Gastrocnemius medialis (tissue), 4 donors: Measurements from ENCODE around the gene ZNF277. TPM values are rescaled to one million over a fixed set of nuclear protein-coding genes. Genes with fewer than 3 reads are reported as not detected.

Experiments used
- ATAC-seq, 2 donors: fragments of 150-250 bp; one replicate each; pipeline ENCODE4 v1.9.1; 2016
- DNase-seq, 2 donors: peaks; one replicate each; pipeline ENCODE4 v3.0.0-alpha.2; 2019
- H3K27ac ChIP-seq, 4 donors: fragments of 200-600 bp; sonication (generic); 1 replicate in 1 of 4; 2 replicates in 3 of 4; pipeline ENCODE4 v1.5.1; 2016 to 2018; ENCODE audit warnings: mild to moderate bottlenecking in 2 of 4, moderate library complexity in 1 of 4
- H3K27me3 ChIP-seq, 3 donors: fragments of 200-600 bp; sonication (generic) in 2 of 3; 1 replicate in 1 of 3; 2 replicates in 2 of 3; pipeline versions ENCODE4 v1.5.1 to v1.6.0; 2016 to 2019; ENCODE audit warnings: mild to moderate bottlenecking in 1 of 3, moderate library complexity in 1 of 3
- H3K36me3 ChIP-seq, 2 donors: fragments of 200-600 bp; sonication (generic) in 1 of 2; one replicate each; pipeline ENCODE4 v1.5.1; 2017 to 2018
- H3K4me1 ChIP-seq, 2 donors: fragments of 200-600 bp; sonication (generic) in 1 of 2; one replicate each; pipeline ENCODE4 v1.5.1; 2016 to 2017; ENCODE audit warnings: mild to moderate bottlenecking in 2 of 2
- H3K4me3 ChIP-seq, 4 donors: fragments of 200-600 bp; sonication (generic) in 3 of 4; 1 replicate in 1 of 4; 2 replicates in 3 of 4; pipeline ENCODE4 v1.5.1; 2016 to 2019; ENCODE audit warnings: mild to moderate bottlenecking in 2 of 4
- H3K9me3 ChIP-seq, 3 donors: fragments of 200-600 bp; sonication (generic) in 2 of 3; 1 replicate in 1 of 3; 2 replicates in 2 of 3; pipeline ENCODE4 v1.5.1; 2016 to 2019
- CTCF ChIP-seq, 5 experiments: fragments of 450-650 bp in 3 of 5; fragments of 200-600 bp in 2 of 5; sonication (generic) in 2 of 5; IDR thresholded peaks in 4 of 5; conservative IDR thresholded peaks in 1 of 5; 1 replicate in 4 of 5; 2 replicates in 1 of 5; pipeline ENCODE4 v1.5.1; 2016 to 2019; ENCODE audit warnings: antibody characterized with exemption in 5 of 5, mild to moderate bottlenecking in 3 of 5, moderate library complexity in 3 of 5
- POLR2A ChIP-seq, 2 donors: fragments of 450-650 bp; IDR thresholded peaks; one replicate each; pipeline ENCODE4 v1.6.1; 2017; ENCODE audit warnings: antibody characterized with exemption in 2 of 2, mild to moderate bottlenecking in 2 of 2, moderate library complexity in 2 of 2
- in situ Hi-C, 4 donors: fragments of 200-750 bp; cut with MboI; loops; one replicate each; pipeline versions ENCODE4 v1.15.0 to v1.8.0; 2017; ENCODE audit warnings: low sequenced_read_pairs in 4 of 4
- intact Hi-C: fragments of 100-400 bp; cut with DNase I; formaldehyde crosslinking; loops from one replicate; pipeline ENCODE4 v1.15.1; 2023; ENCODE audit warnings: low total_unique reads
- total RNA-seq, 4 donors: library from RNA; depleted of rRNA; stranded (reverse); fragments of >200 nt; gene quantifications; one replicate each; pipeline versions ENCODE4 v1.1.0 to v1.2.3, GENCODE V29; 2016

ZNF277 gene
- total RNA-seq, 4 donors from 2014 or later = 12.2 to 16.5 (median 15.0) TPM

- H3K4me1 ChIP-seq = no peaks in the 10 kb centered on the region
- in situ Hi-C loops (no loop called here), intact Hi-C loops (no loop called here)
- H3K27ac ChIP-seq = no peak overlapping the region
- no peaks in the 10 kb centered on the region for H3K9me3 ChIP-seq
- no peaks in the 10 kb centered on the region for H3K27me3 ChIP-seq
- H3K4me3 ChIP-seq = no peak overlapping the region
- DNase-seq (no peak), ATAC-seq (no peak)
- no peak for TF ChIP-seq POLR2A (IDR thresholded peaks at IDR 0.05)
- no peak for TF ChIP-seq CTCF (IDR thresholded peaks at IDR 0.05 in 4 of 5, conservative IDR thresholded peaks at IDR 0.05 in 1 of 5)
- no peaks in the 10 kb centered on the region for H3K36me3 ChIP-seq
Observed at GRCh38 chr7:112350585-112350984, 144.1 kb downstream of the ZNF277 start.

- intact Hi-C loops = no loop called here
- Histone ChIP-seq H3K4me1 (peaks cover 0 to 5% of the 10 kb centered on the region in 2 donors), H3K4me3 (no peak overlapping the region), H3K27ac (no peak overlapping the region), H3K27me3 (no peaks in the 10 kb centered on the region), H3K9me3 (peaks cover 0 to 3% (median 0%) of the 10 kb centered on the region in 3 donors), H3K36me3 (no peaks in the 10 kb centered on the region)
- DNase-seq (no peak), ATAC-seq (no peak)
- TF ChIP-seq CTCF (IDR thresholded peaks at IDR 0.05 in 4 of 5, conservative IDR thresholded peaks at IDR 0.05 in 1 of 5) = no peak
- no peak for TF ChIP-seq POLR2A (IDR thresholded peaks at IDR 0.05)
- in situ Hi-C loops = no loop called here
Observed at GRCh38 chr7:112356596-112356995, 150.1 kb downstream of the ZNF277 start.

- in situ Hi-C loops (no loop called here), intact Hi-C loops (no loop called here)
- Histone ChIP-seq H3K4me1 (peaks cover 0 to 5% of the 10 kb centered on the region in 2 donors), H3K9me3 (peaks cover 0 to 3% (median 0%) of the 10 kb centered on the region in 3 donors), H3K4me3 (no peak overlapping the region), H3K27ac (no peak overlapping the region), H3K27me3 (no peaks in the 10 kb centered on the region), H3K36me3 (no peaks in the 10 kb centered on the region)
- ATAC-seq = no peak
- no peak for DNase-seq
- TF ChIP-seq CTCF (IDR thresholded peaks at IDR 0.05 in 4 of 5, conservative IDR thresholded peaks at IDR 0.05 in 1 of 5) = no peak
- no peak for TF ChIP-seq POLR2A (IDR thresholded peaks at IDR 0.05)
Observed at GRCh38 chr7:112357136-112357535, 150.6 kb downstream of the ZNF277 start.

GRCh38 chr7:112358513-112358912 is 152.0 kb downstream of the ZNF277 start:
- H3K27me3 ChIP-seq = no peaks in the 10 kb centered on the region
- DNase-seq (no peak), ATAC-seq (no peak)
- in situ Hi-C loops = no loop called here
- TF ChIP-seq CTCF (IDR thresholded peaks at IDR 0.05 in 4 of 5, conservative IDR thresholded peaks at IDR 0.05 in 1 of 5) (no peak), POLR2A (IDR thresholded peaks at IDR 0.05) (no peak)
- intact Hi-C loops = no loop called here
- peaks cover 0 to 3% (median 0%) of the 10 kb centered on the region in 3 donors for H3K9me3 ChIP-seq
- no peaks in the 10 kb centered on the region for H3K36me3 ChIP-seq
- H3K27ac ChIP-seq = no peak overlapping the region
- peaks cover 0 to 5% of the 10 kb centered on the region in 2 donors for H3K4me1 ChIP-seq
- H3K4me3 ChIP-seq = no peak overlapping the region

- Histone ChIP-seq H3K27ac (no peak overlapping the region), H3K9me3 (peaks cover 0 to 3% (median 0%) of the 10 kb centered on the region in 3 donors), H3K27me3 (no peaks in the 10 kb centered on the region), H3K4me1 (peaks cover 0 to 5% of the 10 kb centered on the region in 2 donors), H3K4me3 (no peak overlapping the region), H3K36me3 (no peaks in the 10 kb centered on the region)
- in situ Hi-C loops = no loop called here
- no peak for ATAC-seq
- intact Hi-C loops = no loop called here
- TF ChIP-seq CTCF (IDR thresholded peaks at IDR 0.05 in 4 of 5, conservative IDR thresholded peaks at IDR 0.05 in 1 of 5) (no peak), POLR2A (IDR thresholded peaks at IDR 0.05) (no peak)
- no peak for DNase-seq
Observed at GRCh38 chr7:112359086-112359485, 152.6 kb downstream of the ZNF277 start.
